Activated naive CD8-positive, alpha-beta T cell treated with anti-CD3 and anti-CD28 coated beads, Interleukin-2, amount 50 U/mL, for 24 hours (primary cell): Measurements from ENCODE around the gene RNFT2.
A peak's percentile ranks its signal among the peaks of the same experiment; 100 is the strongest.
"Not testable (repeated sequence)": the region's sequence is repeated elsewhere in the genome, so short reads cannot be mapped to it uniquely, and the experiment has no call there.

Experiments used
- ATAC-seq: fragments of 150-1000 bp; cut with Tn5 transposase; one replicate; pipeline ENCODE4 v1.10.0; 2021
- DNase-seq: peaks from one replicate; pipeline ENCODE4 v3.0.0; 2021
- H3K27ac Mint-ChIP-seq: one replicate; pipeline ENCODE4 v1.8.0; 2021; ENCODE audit warnings: mild to moderate bottlenecking, mixed read lengths
- H3K27me3 Mint-ChIP-seq: one replicate; pipeline ENCODE4 v1.8.0; 2021; ENCODE audit warnings: mixed read lengths
- H3K36me3 Mint-ChIP-seq: one replicate; pipeline ENCODE4 v1.8.0; 2021; ENCODE audit warnings: low read depth, mixed read lengths
- H3K4me1 Mint-ChIP-seq: one replicate; pipeline ENCODE4 v1.8.0; 2021; ENCODE audit warnings: mixed read lengths
- H3K4me3 Mint-ChIP-seq: one replicate; pipeline ENCODE4 v1.8.0; 2021; ENCODE audit warnings: mild to moderate bottlenecking, moderate library complexity, mixed read lengths
- H3K9me3 Mint-ChIP-seq: one replicate; pipeline ENCODE4 v1.8.0; 2021; ENCODE audit warnings: mixed read lengths

RNFT2 gene

GRCh38 chr12:116749884-116750283 is 11.8 kb downstream of the RNFT2 start:
- H3K4me1 Mint-ChIP-seq, result no peaks in the 10 kb centered on the region

GRCh38 chr12:116750298-116750697 is 12.2 kb downstream of the RNFT2 start:
- ATAC-seq (no peak), DNase-seq (no peak)
- peaks cover 14% of the 10 kb centered on the region for H3K36me3 Mint-ChIP-seq
- no peak overlapping the region for H3K27ac Mint-ChIP-seq
- H3K4me3 Mint-ChIP-seq, result no peak overlapping the region
- no peaks in the 10 kb centered on the region for H3K4me1 Mint-ChIP-seq
- no peaks in the 10 kb centered on the region for H3K27me3 Mint-ChIP-seq
- H3K9me3 Mint-ChIP-seq, result no peaks in the 10 kb centered on the region

More at GRCh38 chr12:116749884-116750283, 11.8 kb downstream of the RNFT2 start:
- Mint-ChIP-seq H3K9me3 (no peaks in the 10 kb centered on the region), H3K27me3 (no peaks in the 10 kb centered on the region), H3K27ac (no peak overlapping the region), H3K36me3 (peaks cover 11% of the 10 kb centered on the region), H3K4me3 (no peak overlapping the region)
- ATAC-seq (no peak), DNase-seq (no peak)

- ATAC-seq, H3K4me1 Mint-ChIP-seq, H3K4me3 Mint-ChIP-seq, DNase-seq, H3K9me3 Mint-ChIP-seq, H3K27me3 Mint-ChIP-seq, H3K27ac Mint-ChIP-seq: not testable (repeated sequence)
- H3K36me3 Mint-ChIP-seq, result peaks cover 19% of the 10 kb centered on the region
These were observed 16.0 kb downstream of the RNFT2 start for GRCh38 chr12:116754097-116754496.

GRCh38 chr12:116754783-116755182 is 16.7 kb downstream of the RNFT2 start:
- H3K4me3 Mint-ChIP-seq, H3K4me1 Mint-ChIP-seq, H3K9me3 Mint-ChIP-seq, H3K27me3 Mint-ChIP-seq, ATAC-seq, DNase-seq, H3K27ac Mint-ChIP-seq: not testable (repeated sequence)
- peaks cover 22% of the 10 kb centered on the region for H3K36me3 Mint-ChIP-seq

- Mint-ChIP-seq H3K9me3 (no peaks in the 10 kb centered on the region), H3K36me3 (peaks cover 16% of the 10 kb centered on the region), H3K27me3 (no peaks in the 10 kb centered on the region)
These were observed 21.9 kb downstream of the RNFT2 start for GRCh38 chr12:116759783-116760621.

GRCh38 chr12:116760622-116761020 is 22.5 kb downstream of the RNFT2 start:
- Mint-ChIP-seq H3K9me3 (no peaks in the 10 kb centered on the region), H3K27me3 (no peaks in the 10 kb centered on the region), H3K4me3 (no peak overlapping the region), H3K36me3 (peaks cover 15% of the 10 kb centered on the region), H3K4me1 (peaks cover 6% of the 10 kb centered on the region), H3K27ac (no peak overlapping the region)
- ATAC-seq, result no peak
- DNase-seq, result no peak

More at GRCh38 chr12:116759783-116760621, 21.9 kb downstream of the RNFT2 start:
- Mint-ChIP-seq H3K4me1 (peaks cover 6% of the 10 kb centered on the region), H3K27ac (no peak overlapping the region), H3K4me3 (peak overlapping the region; percentile 59)
- DNase-seq (peak; percentile 18), ATAC-seq (no peak)

- DNase-seq, result no peak
- no peak for ATAC-seq
- H3K27me3 Mint-ChIP-seq, result no peaks in the 10 kb centered on the region
- peaks cover 6% of the 10 kb centered on the region for H3K4me1 Mint-ChIP-seq
- no peak overlapping the region for H3K27ac Mint-ChIP-seq
- no peaks in the 10 kb centered on the region for H3K9me3 Mint-ChIP-seq
- no peak overlapping the region for H3K4me3 Mint-ChIP-seq
- peaks cover 15% of the 10 kb centered on the region for H3K36me3 Mint-ChIP-seq
These were observed 23.4 kb downstream of the RNFT2 start for GRCh38 chr12:116761499-116761898.

GRCh38 chr12:116765271-116765670 is 27.2 kb downstream of the RNFT2 start:
- Mint-ChIP-seq H3K27me3 (no peaks in the 10 kb centered on the region), H3K36me3 (peaks cover 10% of the 10 kb centered on the region), H3K27ac (no peak overlapping the region), H3K9me3 (no peaks in the 10 kb centered on the region), H3K4me1 (no peaks in the 10 kb centered on the region), H3K4me3 (no peak overlapping the region)
- ATAC-seq (no peak), DNase-seq (no peak)

- Mint-ChIP-seq H3K9me3 (no peaks in the 10 kb centered on the region), H3K27me3 (no peaks in the 10 kb centered on the region), H3K36me3 (peaks cover 5% of the 10 kb centered on the region), H3K4me3 (no peak overlapping the region), H3K4me1 (no peaks in the 10 kb centered on the region), H3K27ac (no peak overlapping the region)
- DNase-seq (no peak), ATAC-seq (no peak)
These were observed 28.2 kb downstream of the RNFT2 start for GRCh38 chr12:116766285-116766684.

GRCh38 chr12:116766746-116767145 is 28.6 kb downstream of the RNFT2 start:
- ATAC-seq (no peak), DNase-seq (no peak)
- H3K36me3 Mint-ChIP-seq, result peaks cover 5% of the 10 kb centered on the region
- no peaks in the 10 kb centered on the region for H3K27me3 Mint-ChIP-seq
- H3K4me1 Mint-ChIP-seq, result no peaks in the 10 kb centered on the region
- no peak overlapping the region for H3K4me3 Mint-ChIP-seq
- no peak overlapping the region for H3K27ac Mint-ChIP-seq
- H3K9me3 Mint-ChIP-seq, result no peaks in the 10 kb centered on the region

- ATAC-seq (no peak), DNase-seq (no peak)
- Mint-ChIP-seq H3K4me1 (peaks cover 3% of the 10 kb centered on the region), H3K27me3 (no peaks in the 10 kb centered on the region), H3K9me3 (no peaks in the 10 kb centered on the region), H3K27ac (no peak overlapping the region), H3K4me3 (no peak overlapping the region), H3K36me3 (peaks cover 3% of the 10 kb centered on the region)
These were observed 33.5 kb downstream of the RNFT2 start for GRCh38 chr12:116771651-116772050.

GRCh38 chr12:116773276-116773731 is 35.2 kb downstream of the RNFT2 start:
- DNase-seq (no peak), ATAC-seq (no peak)
- Mint-ChIP-seq H3K4me3 (no peak overlapping the region), H3K9me3 (no peaks in the 10 kb centered on the region), H3K4me1 (peaks cover 3% of the 10 kb centered on the region), H3K27ac (no peak overlapping the region), H3K27me3 (no peaks in the 10 kb centered on the region), H3K36me3 (no peaks in the 10 kb centered on the region)

- H3K4me3 Mint-ChIP-seq, result no peak overlapping the region
- no peak for ATAC-seq
- no peak for DNase-seq
- H3K4me1 Mint-ChIP-seq, result peaks cover 3% of the 10 kb centered on the region
- H3K9me3 Mint-ChIP-seq, result no peaks in the 10 kb centered on the region
- no peaks in the 10 kb centered on the region for H3K36me3 Mint-ChIP-seq
- no peaks in the 10 kb centered on the region for H3K27me3 Mint-ChIP-seq
- H3K27ac Mint-ChIP-seq, result no peak overlapping the region
These were observed 35.9 kb downstream of the RNFT2 start for GRCh38 chr12:116774020-116774419.

- no peak for ATAC-seq
These were observed 39.1 kb downstream of the RNFT2 start for GRCh38 chr12:116777245-116777644.

GRCh38 chr12:116779597-116779996 is 41.5 kb downstream of the RNFT2 start:
- Mint-ChIP-seq H3K9me3 (no peaks in the 10 kb centered on the region), H3K27me3 (no peaks in the 10 kb centered on the region), H3K4me3 (no peak overlapping the region), H3K27ac (no peak overlapping the region), H3K4me1 (no peaks in the 10 kb centered on the region), H3K36me3 (peaks cover 8% of the 10 kb centered on the region)
- ATAC-seq (no peak), DNase-seq (no peak)

More at GRCh38 chr12:116777245-116777644, 39.1 kb downstream of the RNFT2 start:
- peaks cover 3% of the 10 kb centered on the region for H3K36me3 Mint-ChIP-seq
- H3K27me3 Mint-ChIP-seq, result no peaks in the 10 kb centered on the region
- no peak overlapping the region for H3K27ac Mint-ChIP-seq
- no peak overlapping the region for H3K4me3 Mint-ChIP-seq
- no peak for DNase-seq
- no peaks in the 10 kb centered on the region for H3K9me3 Mint-ChIP-seq
- peaks cover 3% of the 10 kb centered on the region for H3K4me1 Mint-ChIP-seq
